OCI-LY3 (cell line): ENCODE measurements around the gene SLC12A4.

ENCODE experiments used
- H2AFZ ChIP-seq: fragments of 200-600, 300-600 bp; shearing (Covaris generic); 2 replicates; pipeline ENCODE4 v1.6.0; 2014; ENCODE audit warnings: antibody characterized with exemption, low read depth, low read length
- H3K27ac ChIP-seq: fragments of 200-600, 300-600 bp; sonication (generic); 2 replicates; pipeline ENCODE4 v1.5.1; 2014; ENCODE audit warnings: mild to moderate bottlenecking, low read length, moderate library complexity, mixed read lengths
- H3K27me3 ChIP-seq: fragments of 200-600, 300-600 bp; sonication (generic); 2 replicates; pipeline ENCODE4 v1.6.1; 2014; ENCODE audit warnings: low read depth, low read length, mixed read lengths
- H3K36me3 ChIP-seq: fragments of 200-600, 300-600 bp; sonication (generic); replicated peaks from 2 replicates; pipeline ENCODE3; 2014; ENCODE audit warnings: low read depth, low read length, mixed read lengths
- H3K4me1 ChIP-seq: fragments of 300-600, 200-600 bp; sonication (generic); 2 replicates; pipeline ENCODE4 v1.6.1; 2014; ENCODE audit warnings: low read length, mixed read lengths
- H3K4me2 ChIP-seq: fragments of 200-600, 300-600 bp; sonication (generic); 2 replicates; pipeline ENCODE4 v1.6.1; 2014; ENCODE audit warnings: low read length, mixed read lengths
- H3K4me3 ChIP-seq: fragments of 300-600, 200-600 bp; sonication (generic); 2 replicates; pipeline ENCODE4 v1.5.1; 2014; ENCODE audit warnings: antibody characterized with exemption, mild to moderate bottlenecking, low read length, moderate library complexity
- H3K79me2 ChIP-seq: fragments of 300-600, 200-600 bp; shearing (Covaris generic); 2 replicates; pipeline ENCODE4 v1.6.1; 2014; ENCODE audit warnings: mild to moderate bottlenecking, low read length, mixed read lengths
- H3K9ac ChIP-seq: fragments of 300-600, 200-600 bp; shearing (Covaris generic); 2 replicates; pipeline ENCODE4 v1.6.0; 2014; ENCODE audit warnings: mild to moderate bottlenecking, low read length, moderate library complexity
- H3K9me3 ChIP-seq: fragments of 200-600, 300-600 bp; shearing (Covaris generic); 2 replicates; pipeline ENCODE4 v1.6.1; 2014; ENCODE audit warnings: low read length, mixed read lengths; ENCODE audit not compliant: insufficient read depth
- H4K20me1 ChIP-seq: fragments of 200-600, 300-600 bp; sonication (generic); 2 replicates; pipeline ENCODE4 v1.6.1; 2016; ENCODE audit warnings: low read length, mixed read lengths; ENCODE audit not compliant: insufficient read depth
- EZH2phosphoT487 ChIP-seq: fragments of 200-600 bp; shearing (Covaris generic); IDR thresholded peaks from 2 replicates; pipeline ENCODE4 v1.6.1; 2018; ENCODE audit warnings: antibody characterized with exemption, mixed run types, low read depth
- TF ChIP-seq, protein P1 (sequence below): fragments of 200-600, 300-600 bp; sonication (generic); IDR thresholded peaks from 2 replicates; pipeline ENCODE4 v1.5.1; 2014; ENCODE audit warnings: antibody characterized with exemption, low read length, low read depth

SLC12A4 gene

DNA sequence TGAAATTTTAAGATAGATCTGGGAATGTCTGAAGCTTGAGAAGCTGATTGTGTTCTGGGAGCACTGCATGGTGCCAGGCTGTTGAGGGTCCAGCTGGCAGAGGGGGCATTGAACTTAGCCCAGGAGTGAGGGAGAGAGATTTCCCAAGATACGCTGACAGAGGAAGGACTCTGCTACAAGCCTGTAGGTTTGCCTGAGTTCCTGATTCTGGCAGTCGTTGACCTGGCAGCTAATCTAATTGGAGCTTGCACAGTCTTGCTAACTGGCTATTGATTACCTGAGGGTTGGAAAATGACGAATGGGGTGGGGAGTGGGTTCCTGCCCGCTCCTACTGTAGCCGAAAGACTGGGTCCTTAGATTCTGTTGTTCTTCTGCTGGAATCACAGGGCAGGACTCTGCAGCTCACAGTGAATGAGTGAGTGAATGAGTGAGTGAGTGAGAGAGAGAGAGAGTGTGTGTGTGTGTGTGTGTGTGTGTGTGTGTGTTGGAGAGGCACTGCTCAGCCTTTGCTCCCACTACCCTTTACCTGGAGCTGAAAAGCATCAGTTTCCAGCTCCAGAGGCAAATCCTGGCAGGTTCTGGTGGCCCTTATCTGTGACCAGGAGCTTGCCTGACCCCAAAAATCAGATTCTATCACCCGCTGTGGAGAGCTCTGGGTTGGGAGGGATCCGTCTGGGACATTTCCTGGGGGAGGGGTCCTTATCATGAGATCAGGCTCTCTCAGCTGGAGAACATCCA, 53.5 kb downstream of the SLC12A4 start:
- Histone ChIP-seq H4K20me1 (no peaks in the 10 kb centered on the region), H3K9me3 (no peaks in the 10 kb centered on the region), H3K4me3 (no peak overlapping the region), H3K9ac (no peak overlapping the region), H3K27ac (no peak overlapping the region), H2AFZ (no peak overlapping the region), H3K4me2 (no peak overlapping the region), H3K79me2 (no peaks in the 10 kb centered on the region), H3K4me1 (peaks cover 5% of the 10 kb centered on the region), H3K27me3 (no peaks in the 10 kb centered on the region), H3K36me3 (no peaks in the 10 kb centered on the region)
- no peak for TF ChIP-seq EZH2phosphoT487
- TF ChIP-seq, protein P1, sequence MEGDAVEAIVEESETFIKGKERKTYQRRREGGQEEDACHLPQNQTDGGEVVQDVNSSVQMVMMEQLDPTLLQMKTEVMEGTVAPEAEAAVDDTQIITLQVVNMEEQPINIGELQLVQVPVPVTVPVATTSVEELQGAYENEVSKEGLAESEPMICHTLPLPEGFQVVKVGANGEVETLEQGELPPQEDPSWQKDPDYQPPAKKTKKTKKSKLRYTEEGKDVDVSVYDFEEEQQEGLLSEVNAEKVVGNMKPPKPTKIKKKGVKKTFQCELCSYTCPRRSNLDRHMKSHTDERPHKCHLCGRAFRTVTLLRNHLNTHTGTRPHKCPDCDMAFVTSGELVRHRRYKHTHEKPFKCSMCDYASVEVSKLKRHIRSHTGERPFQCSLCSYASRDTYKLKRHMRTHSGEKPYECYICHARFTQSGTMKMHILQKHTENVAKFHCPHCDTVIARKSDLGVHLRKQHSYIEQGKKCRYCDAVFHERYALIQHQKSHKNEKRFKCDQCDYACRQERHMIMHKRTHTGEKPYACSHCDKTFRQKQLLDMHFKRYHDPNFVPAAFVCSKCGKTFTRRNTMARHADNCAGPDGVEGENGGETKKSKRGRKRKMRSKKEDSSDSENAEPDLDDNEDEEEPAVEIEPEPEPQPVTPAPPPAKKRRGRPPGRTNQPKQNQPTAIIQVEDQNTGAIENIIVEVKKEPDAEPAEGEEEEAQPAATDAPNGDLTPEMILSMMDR = no peak

DNA sequence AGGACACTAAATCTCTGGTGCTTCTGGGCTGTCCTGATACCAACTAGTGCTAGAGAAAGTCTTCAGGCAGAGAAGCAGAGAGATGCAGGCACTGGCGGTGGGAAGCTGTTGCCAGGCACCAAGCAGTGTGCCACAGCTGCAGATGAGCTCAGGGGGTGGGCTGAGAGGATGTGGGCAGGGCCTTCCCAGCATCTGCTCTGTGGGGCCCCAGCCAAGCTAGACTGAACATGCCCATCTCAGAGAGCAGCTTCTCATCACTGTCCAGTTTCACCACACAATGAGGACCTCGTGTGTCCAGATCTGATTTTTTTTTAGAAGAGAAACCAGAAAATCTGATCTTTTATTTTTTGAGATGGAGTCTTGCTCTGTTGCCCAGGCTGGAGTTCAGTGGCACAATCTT, 58.3 kb downstream of the SLC12A4 start:
- H3K9me3 ChIP-seq = no peaks in the 10 kb centered on the region
- TF ChIP-seq, protein P1 = no peak
- TF ChIP-seq EZH2phosphoT487 = no peak
- H3K36me3 ChIP-seq = peaks cover 5% of the 10 kb centered on the region
- no peak overlapping the region for H3K4me2 ChIP-seq
- no peak overlapping the region for H3K4me3 ChIP-seq
- H3K9ac ChIP-seq = no peak overlapping the region
- H3K27me3 ChIP-seq = no peaks in the 10 kb centered on the region
- H2AFZ ChIP-seq = no peak overlapping the region
- no peak overlapping the region for H3K27ac ChIP-seq
- H3K4me1 ChIP-seq = peaks cover 7% of the 10 kb centered on the region
- H3K79me2 ChIP-seq = no peaks in the 10 kb centered on the region
- H4K20me1 ChIP-seq = no peaks in the 10 kb centered on the region

DNA sequence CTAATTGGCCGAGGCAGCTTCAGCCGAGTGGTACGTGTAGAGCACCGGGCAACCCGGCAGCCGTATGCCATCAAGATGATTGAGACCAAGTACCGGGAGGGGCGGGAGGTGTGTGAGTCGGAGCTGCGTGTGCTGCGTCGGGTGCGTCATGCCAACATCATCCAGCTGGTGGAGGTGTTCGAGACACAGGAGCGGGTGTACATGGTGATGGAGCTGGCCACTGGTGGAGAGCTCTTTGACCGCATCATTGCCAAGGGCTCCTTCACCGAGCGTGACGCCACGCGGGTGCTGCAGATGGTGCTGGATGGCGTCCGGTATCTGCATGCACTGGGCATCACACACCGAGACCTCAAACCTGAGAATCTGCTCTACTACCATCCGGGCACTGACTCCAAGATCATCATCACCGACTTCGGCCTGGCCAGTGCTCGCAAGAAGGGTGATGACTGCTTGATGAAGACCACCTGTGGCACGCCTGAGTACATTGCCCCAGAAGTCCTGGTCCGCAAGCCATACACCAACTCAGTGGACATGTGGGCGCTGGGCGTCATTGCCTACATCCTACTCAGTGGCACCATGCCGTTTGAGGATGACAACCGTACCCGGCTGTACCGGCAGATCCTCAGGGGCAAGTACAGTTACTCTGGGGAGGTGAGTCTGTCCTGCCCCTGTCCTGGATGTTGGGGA, 59.2 kb downstream of the SLC12A4 start:
- H3K27me3 ChIP-seq = no peaks in the 10 kb centered on the region
- H3K27ac ChIP-seq = no peak overlapping the region
- H3K79me2 ChIP-seq = no peaks in the 10 kb centered on the region
- H3K9me3 ChIP-seq = no peaks in the 10 kb centered on the region
- TF ChIP-seq, protein P1 = no peak
- TF ChIP-seq EZH2phosphoT487 = no peak
- H3K9ac ChIP-seq = no peak overlapping the region
- peaks cover 7% of the 10 kb centered on the region for H3K4me1 ChIP-seq
- no peak overlapping the region for H2AFZ ChIP-seq
- H3K4me3 ChIP-seq = no peak overlapping the region
- H3K36me3 ChIP-seq = peaks cover 5% of the 10 kb centered on the region
- H4K20me1 ChIP-seq = no peaks in the 10 kb centered on the region
- H3K4me2 ChIP-seq = no peak overlapping the region

DNA sequence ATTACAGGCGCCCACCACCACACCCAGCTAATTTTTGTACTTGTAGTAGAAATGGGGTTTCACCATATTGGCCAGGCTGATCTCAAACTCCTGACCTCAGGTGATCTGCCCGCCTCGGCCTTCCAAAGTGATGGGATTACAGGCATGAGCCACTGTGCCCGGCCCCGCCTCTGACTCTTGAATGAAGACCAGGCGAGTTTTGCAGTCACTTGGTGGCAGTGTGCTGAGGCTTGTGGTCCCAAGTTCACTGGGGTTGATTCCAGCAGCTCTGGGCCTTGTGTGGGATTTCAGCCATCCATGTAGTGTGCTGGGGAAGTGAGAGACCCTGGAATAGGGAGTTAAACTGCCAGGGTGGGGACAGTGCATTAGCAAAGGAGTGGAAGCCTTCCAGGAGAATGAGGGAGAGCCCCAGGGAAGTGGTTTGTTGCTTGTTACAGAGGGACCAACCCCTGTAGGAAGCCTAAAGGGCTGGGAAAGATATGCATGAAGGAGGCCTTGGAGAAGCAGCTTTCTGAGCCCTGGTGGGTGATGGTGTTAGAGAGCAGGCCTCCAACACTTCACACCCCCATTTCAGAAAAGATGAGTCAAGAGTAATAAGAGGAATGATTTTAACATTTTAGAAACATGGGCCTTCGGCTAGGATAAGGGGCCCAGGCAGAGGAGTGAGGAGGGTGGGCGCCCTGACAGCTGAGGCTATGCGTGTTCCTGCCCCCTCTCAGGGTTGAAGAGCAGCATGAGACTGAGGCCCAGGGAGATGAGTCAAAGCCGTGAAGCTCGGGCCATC, 60.8 kb downstream of the SLC12A4 start:
- H3K4me1 ChIP-seq = peaks cover 7% of the 10 kb centered on the region
- TF ChIP-seq, protein P1 = no peak
- TF ChIP-seq EZH2phosphoT487 = no peak
- H4K20me1 ChIP-seq = no peaks in the 10 kb centered on the region
- H3K9me3 ChIP-seq = no peaks in the 10 kb centered on the region
- no peaks in the 10 kb centered on the region for H3K79me2 ChIP-seq
- H3K9ac ChIP-seq = no peak overlapping the region
- H2AFZ ChIP-seq = no peak overlapping the region
- H3K4me3 ChIP-seq = no peak overlapping the region
- no peak overlapping the region for H3K27ac ChIP-seq
- no peak overlapping the region for H3K4me2 ChIP-seq
- H3K27me3 ChIP-seq = no peaks in the 10 kb centered on the region
- peaks cover 5% of the 10 kb centered on the region for H3K36me3 ChIP-seq
